ENCODE results near the gene TSPAN3.

The TSPAN3 gene

GRCh38 chr15:77087213-77087612, 16.3 kb upstream of the TSPAN3 start:
- DNase-seq (ENCODE audit: low read depth), result no peak
- TF ChIP-seq, protein P1, sequence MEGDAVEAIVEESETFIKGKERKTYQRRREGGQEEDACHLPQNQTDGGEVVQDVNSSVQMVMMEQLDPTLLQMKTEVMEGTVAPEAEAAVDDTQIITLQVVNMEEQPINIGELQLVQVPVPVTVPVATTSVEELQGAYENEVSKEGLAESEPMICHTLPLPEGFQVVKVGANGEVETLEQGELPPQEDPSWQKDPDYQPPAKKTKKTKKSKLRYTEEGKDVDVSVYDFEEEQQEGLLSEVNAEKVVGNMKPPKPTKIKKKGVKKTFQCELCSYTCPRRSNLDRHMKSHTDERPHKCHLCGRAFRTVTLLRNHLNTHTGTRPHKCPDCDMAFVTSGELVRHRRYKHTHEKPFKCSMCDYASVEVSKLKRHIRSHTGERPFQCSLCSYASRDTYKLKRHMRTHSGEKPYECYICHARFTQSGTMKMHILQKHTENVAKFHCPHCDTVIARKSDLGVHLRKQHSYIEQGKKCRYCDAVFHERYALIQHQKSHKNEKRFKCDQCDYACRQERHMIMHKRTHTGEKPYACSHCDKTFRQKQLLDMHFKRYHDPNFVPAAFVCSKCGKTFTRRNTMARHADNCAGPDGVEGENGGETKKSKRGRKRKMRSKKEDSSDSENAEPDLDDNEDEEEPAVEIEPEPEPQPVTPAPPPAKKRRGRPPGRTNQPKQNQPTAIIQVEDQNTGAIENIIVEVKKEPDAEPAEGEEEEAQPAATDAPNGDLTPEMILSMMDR (IDR thresholded peaks at IDR 0.05; ENCODE audit: insufficient read depth, low read depth, low read length, missing control alignments), result no peak

DNA sequence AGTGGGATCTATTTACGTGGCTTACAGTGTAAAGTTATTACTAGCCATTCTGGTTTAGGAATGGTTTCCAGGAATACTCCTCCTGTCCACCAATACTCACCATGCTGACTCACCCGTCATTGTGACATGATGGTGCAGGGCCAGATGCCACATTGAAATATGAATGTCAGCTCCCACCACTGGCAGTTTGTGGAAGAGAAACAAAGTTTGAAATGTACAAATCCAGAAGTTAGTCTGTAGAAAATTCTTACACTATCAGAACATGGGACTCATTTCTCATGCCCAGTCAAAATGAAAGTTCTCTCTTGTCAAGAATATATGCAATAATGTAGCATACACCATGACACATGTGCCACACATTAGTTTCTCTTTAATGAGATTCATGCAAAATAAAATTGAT, 14.4 kb upstream of the TSPAN3 start:
- TF ChIP-seq, protein P1 (IDR thresholded peaks at IDR 0.05; ENCODE audit: insufficient read depth, low read depth, low read length, missing control alignments), result no peak
- DNase-seq (ENCODE audit: low read depth), result peak; percentile 54
- no peak overlapping the region for H3K4me3 ChIP-seq (ENCODE audit: low read depth, low read length)

More at GRCh38 chr15:77087213-77087612, 16.3 kb upstream of the TSPAN3 start:
- H3K4me3 ChIP-seq (ENCODE audit: low read depth, low read length), result no peak overlapping the region

DNA sequence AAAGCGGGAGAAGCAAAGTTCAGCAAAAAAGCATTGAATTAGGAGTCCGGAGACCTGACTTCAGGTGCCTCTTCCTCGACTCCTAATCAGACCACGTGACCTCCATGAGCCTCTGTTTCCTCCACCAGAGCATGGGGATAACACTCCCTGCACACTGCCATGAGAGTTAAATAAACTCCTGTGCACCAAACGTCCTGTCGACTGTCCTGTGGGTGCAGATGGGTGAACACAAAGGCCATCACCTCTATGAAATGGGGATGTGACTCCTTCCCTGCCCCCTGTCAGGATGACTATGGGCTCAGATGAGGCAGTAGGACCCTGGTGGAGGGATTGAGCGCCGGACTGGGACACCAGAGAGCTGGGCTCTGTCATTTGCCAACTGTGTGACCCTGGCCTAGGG, 13.5 kb upstream of the TSPAN3 start:
- TF ChIP-seq, protein P1 (IDR thresholded peaks at IDR 0.05; ENCODE audit: insufficient read depth, low read depth, low read length, missing control alignments), result no peak
- DNase-seq (ENCODE audit: low read depth), result no peak
- H3K4me3 ChIP-seq (ENCODE audit: low read depth, low read length), result peak overlapping the region; percentile 40

DNA sequence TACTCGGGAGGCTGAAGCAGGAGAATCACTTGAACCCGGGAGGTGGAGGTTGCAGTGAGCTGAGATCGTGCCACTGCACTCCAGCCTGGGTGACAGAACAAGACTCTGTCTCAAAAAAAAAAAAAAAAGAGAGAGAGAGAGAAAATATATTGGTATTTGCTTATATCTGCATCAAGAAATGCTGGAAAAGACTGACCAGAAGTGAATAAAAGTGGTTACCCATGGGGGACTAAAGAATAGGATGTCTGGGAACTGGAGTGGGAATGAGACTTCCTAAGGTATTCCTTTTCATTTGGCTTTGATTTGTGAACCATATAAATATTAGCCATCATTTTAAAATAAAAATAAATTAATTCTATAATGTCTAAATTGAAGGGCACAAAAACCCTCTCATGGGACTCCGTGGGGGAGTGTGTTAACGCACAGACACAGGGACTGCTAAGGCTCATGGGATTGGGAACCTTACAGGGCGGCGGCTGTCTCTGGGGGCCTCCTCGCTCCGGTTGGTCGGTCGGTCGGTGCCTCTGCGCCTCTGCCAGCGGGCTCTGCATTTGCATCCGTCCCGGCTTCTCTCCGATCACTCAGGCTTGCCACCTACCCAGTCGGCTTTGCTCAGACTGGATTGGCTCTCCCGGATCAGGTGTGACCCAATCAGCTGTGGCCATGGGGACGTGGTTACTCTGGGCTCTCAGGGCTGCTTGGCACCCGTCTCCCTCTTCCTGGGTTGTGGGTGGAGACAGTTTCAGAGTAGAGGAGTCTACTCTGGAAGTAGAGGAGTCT, 12.7 kb upstream of the TSPAN3 start:
- peak overlapping the region; percentile 42 for H3K4me3 ChIP-seq (ENCODE audit: low read depth, low read length)
- TF ChIP-seq, protein P1 (IDR thresholded peaks at IDR 0.05; ENCODE audit: insufficient read depth, low read depth, low read length, missing control alignments), result no peak
- DNase-seq (ENCODE audit: low read depth), result peak; percentile 90

DNA sequence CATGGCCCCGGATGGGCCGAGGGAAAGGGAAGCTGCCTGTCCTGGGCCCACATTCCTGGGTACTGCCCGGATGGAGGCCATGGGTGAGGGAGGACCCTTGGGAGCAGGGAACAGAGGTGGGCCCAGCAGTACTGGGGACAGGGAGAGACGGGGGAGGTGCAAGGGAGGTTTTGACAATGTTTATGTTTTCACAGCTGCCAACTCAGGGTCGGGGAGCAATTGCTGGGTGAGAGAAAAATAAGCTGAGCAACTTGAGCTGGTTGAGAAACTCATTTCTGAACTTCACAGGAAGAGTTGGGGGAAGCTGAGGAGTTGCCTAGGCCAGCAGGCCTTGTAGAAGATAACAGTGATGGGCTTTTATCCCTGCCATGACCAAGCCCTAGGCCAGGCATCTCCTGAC, 11.1 kb upstream of the TSPAN3 start:
- TF ChIP-seq, protein P1 (IDR thresholded peaks at IDR 0.05; ENCODE audit: insufficient read depth, low read depth, low read length, missing control alignments), result no peak
- DNase-seq (ENCODE audit: low read depth), result no peak
- H3K4me3 ChIP-seq (ENCODE audit: low read depth, low read length), result no peak overlapping the region

- TF ChIP-seq, protein P1 (IDR thresholded peaks at IDR 0.05; ENCODE audit: insufficient read depth, low read depth, low read length, missing control alignments), result no peak
- no peak overlapping the region for H3K4me3 ChIP-seq (ENCODE audit: low read depth, low read length)
- DNase-seq (ENCODE audit: low read depth), result no peak
These were observed 5.5 kb upstream of the TSPAN3 start for GRCh38 chr15:77076323-77076915.
